ENCODE measurements around the gene TLL1. TPM values are rescaled to one million over a fixed set of nuclear protein-coding genes. Genes with fewer than 3 reads are reported as not detected.

The TLL1 gene
- total and polyA plus RNA-seq, 2 of the 13 experiments (the other 11 are each of a cell fraction or from before 2014, with no cell fraction given), result not detected

- no peak for TF ChIP-seq MNT (IDR thresholded peaks at IDR 0.05)
- TF ChIP-seq CEBPB (IDR thresholded peaks at IDR 0.05; ENCODE audit: borderline replicate concordance, low read depth, low read length), result no peak
- TF ChIP-seq GLI4 (CRISPR knock-in tag; IDR thresholded peaks at IDR 0.05; ENCODE audit: borderline replicate concordance), result no peak
- TF ChIP-seq TEAD3 (CRISPR knock-in tag; optimal IDR thresholded peaks at IDR 0.05; ENCODE audit: borderline replicate concordance), result no peak
Observed at GRCh38 chr4:166128403-166128802, 255.4 kb downstream of the TLL1 start (continued).

DNA sequence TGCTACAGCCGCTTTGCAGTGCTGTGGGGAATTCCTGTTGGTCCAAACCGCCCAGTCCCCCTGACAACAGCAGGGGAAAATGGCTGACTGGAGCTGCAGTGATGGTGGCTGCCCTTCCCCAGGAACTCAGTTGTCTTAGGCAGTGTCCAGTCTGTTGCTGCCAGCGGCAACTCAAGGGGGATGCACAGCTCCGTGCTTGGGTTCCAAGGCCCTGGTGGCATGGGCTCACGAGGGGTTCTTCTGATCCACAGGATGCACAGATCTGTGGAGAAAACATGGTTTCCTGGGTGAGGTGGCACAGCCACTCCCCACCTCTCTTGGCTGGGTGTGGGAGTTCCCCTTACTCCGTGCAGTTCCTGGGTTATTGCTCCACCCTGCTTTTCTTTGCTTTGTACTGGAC lies 261.2 kb downstream of the TLL1 start:
- Histone ChIP-seq H3K79me2 (ENCODE audit: insufficient read depth, low read length) (no peaks in the 10 kb centered on the region), H4K20me1 (ENCODE audit: insufficient read depth, low read length) (no peaks in the 10 kb centered on the region), H3K9me3 (ENCODE audit: low read length) (no peaks in the 10 kb centered on the region), H3K4me2 (ENCODE audit: low read depth, low read length) (no peak overlapping the region), H3K27ac (ENCODE audit: extremely low read length, insufficient read depth, low read length) (no peak overlapping the region), H3K36me3 (replicated peaks in 1 of 2; ENCODE audit: control insufficient read depth in 1 of 2, insufficient read depth in 2 of 2, low read length in 2 of 2) (no peaks in the 10 kb centered on the region), H3K4me3 (replicated peaks in 1 of 3; ENCODE audit: insufficient read depth in 1 of 3, low read depth in 2 of 3, low read length in 3 of 3) (no peak overlapping the region), H3K4me1 (ENCODE audit: insufficient read depth, low read length) (no peaks in the 10 kb centered on the region), H3K9ac (ENCODE audit: insufficient read depth, low read depth, low read length) (no peak overlapping the region), H2AFZ (ENCODE audit: low read length) (no peak overlapping the region), H3K27me3 (ENCODE audit: control insufficient read depth in 1 of 2, insufficient read depth in 2 of 2, low read length in 2 of 2) (no peaks in the 10 kb centered on the region)
- WGBS (ENCODE audit: low lambda C conversion rate), result 0% methylated on average over 1 of the region's 6 CpGs
- POLR2A ChIA-PET, result no interaction called here
- ATAC-seq (no peak), DNase-seq (ENCODE audit: low spot score) (no peak), FAIRE-seq (no peak)
- BruUV-seq (replicated peaks), result no TSS peak
- in situ Hi-C loops (cut with HindIII; ENCODE audit: extremely low pct_ligation_motif_present, low pct_unique_long_range_greater_than_20kb) (no loop called here), intact Hi-C loops (cut with micrococcal nuclease; ENCODE audit: unreplicated experiment) (no loop called here)
- CTCF ChIA-PET (ENCODE audit: low intra/inter-chr PET ratio, low total read pairs), result no interaction called here
- TF ChIP-seq, protein P1, sequence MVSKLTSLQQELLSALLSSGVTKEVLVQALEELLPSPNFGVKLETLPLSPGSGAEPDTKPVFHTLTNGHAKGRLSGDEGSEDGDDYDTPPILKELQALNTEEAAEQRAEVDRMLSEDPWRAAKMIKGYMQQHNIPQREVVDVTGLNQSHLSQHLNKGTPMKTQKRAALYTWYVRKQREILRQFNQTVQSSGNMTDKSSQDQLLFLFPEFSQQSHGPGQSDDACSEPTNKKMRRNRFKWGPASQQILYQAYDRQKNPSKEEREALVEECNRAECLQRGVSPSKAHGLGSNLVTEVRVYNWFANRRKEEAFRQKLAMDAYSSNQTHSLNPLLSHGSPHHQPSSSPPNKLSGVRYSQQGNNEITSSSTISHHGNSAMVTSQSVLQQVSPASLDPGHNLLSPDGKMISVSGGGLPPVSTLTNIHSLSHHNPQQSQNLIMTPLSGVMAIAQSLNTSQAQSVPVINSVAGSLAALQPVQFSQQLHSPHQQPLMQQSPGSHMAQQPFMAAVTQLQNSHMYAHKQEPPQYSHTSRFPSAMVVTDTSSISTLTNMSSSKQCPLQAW (CRISPR knock-in tag; IDR thresholded peaks at IDR 0.05), result no peak
- TF ChIP-seq ZBTB42 (CRISPR knock-in tag; IDR thresholded peaks at IDR 0.05) (no peak), ZNF101 (CRISPR knock-in tag; IDR thresholded peaks at IDR 0.05; ENCODE audit: borderline replicate concordance, low read depth) (no peak), ZNF510 (CRISPR knock-in tag; IDR thresholded peaks at IDR 0.05; ENCODE audit: low read depth) (no peak), ZNF816 (CRISPR knock-in tag; IDR thresholded peaks at IDR 0.05; ENCODE audit: borderline replicate concordance) (no peak), ZNF441 (CRISPR knock-in tag; IDR thresholded peaks at IDR 0.05; ENCODE audit: borderline replicate concordance) (no peak), ZNF362 (CRISPR knock-in tag; IDR thresholded peaks at IDR 0.05; ENCODE audit: borderline replicate concordance) (no peak)
- TF ChIP-seq, protein P2, sequence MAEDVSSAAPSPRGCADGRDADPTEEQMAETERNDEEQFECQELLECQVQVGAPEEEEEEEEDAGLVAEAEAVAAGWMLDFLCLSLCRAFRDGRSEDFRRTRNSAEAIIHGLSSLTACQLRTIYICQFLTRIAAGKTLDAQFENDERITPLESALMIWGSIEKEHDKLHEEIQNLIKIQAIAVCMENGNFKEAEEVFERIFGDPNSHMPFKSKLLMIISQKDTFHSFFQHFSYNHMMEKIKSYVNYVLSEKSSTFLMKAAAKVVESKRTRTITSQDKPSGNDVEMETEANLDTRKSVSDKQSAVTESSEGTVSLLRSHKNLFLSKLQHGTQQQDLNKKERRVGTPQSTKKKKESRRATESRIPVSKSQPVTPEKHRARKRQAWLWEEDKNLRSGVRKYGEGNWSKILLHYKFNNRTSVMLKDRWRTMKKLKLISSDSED (CRISPR knock-in tag; IDR thresholded peaks at IDR 0.05), result no peak
- TF ChIP-seq, protein P3, sequence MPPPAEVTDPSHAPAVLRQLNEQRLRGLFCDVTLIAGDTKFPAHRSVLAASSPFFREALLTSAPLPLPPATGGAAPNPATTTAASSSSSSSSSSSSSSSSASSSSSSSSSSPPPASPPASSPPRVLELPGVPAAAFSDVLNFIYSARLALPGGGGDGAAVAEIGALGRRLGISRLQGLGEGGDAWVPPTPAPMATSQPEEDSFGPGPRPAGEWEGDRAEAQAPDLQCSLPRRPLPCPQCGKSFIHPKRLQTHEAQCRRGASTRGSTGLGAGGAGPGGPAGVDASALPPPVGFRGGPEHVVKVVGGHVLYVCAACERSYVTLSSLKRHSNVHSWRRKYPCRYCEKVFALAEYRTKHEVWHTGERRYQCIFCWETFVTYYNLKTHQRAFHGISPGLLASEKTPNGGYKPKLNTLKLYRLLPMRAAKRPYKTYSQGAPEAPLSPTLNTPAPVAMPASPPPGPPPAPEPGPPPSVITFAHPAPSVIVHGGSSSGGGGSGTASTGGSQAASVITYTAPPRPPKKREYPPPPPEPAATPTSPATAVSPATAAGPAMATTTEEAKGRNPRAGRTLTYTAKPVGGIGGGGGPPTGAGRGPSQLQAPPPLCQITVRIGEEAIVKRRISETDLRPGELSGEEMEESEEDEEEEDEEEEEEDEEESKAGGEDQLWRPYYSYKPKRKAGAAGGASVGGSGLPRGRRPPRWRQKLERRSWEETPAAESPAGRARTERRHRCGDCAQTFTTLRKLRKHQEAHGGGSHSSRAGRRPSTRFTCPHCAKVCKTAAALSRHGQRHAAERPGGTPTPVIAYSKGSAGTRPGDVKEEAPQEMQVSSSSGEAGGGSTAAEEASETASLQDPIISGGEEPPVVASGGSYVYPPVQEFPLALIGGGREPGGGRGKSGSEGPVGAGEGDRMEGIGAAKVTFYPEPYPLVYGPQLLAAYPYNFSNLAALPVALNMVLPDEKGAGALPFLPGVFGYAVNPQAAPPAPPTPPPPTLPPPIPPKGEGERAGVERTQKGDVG (CRISPR knock-in tag; IDR thresholded peaks at IDR 0.05; ENCODE audit: borderline replicate concordance), result no peak

Data from HepG2 (cell line).